ENCODE data around the gene PRCC. TPM values are rescaled to one million over a fixed set of nuclear protein-coding genes. Genes with fewer than 3 reads are reported as not detected.
A peak's percentile ranks its signal among the peaks of the same experiment; 100 is the strongest.
"Not testable (repeated sequence)": the region's sequence is repeated elsewhere in the genome, so short reads cannot be mapped to it uniquely, and the experiment has no call there.

The PRCC gene
- total and polyA plus RNA-seq, 12 donors, result 35.9 to 137 (median 58.7) TPM

DNA sequence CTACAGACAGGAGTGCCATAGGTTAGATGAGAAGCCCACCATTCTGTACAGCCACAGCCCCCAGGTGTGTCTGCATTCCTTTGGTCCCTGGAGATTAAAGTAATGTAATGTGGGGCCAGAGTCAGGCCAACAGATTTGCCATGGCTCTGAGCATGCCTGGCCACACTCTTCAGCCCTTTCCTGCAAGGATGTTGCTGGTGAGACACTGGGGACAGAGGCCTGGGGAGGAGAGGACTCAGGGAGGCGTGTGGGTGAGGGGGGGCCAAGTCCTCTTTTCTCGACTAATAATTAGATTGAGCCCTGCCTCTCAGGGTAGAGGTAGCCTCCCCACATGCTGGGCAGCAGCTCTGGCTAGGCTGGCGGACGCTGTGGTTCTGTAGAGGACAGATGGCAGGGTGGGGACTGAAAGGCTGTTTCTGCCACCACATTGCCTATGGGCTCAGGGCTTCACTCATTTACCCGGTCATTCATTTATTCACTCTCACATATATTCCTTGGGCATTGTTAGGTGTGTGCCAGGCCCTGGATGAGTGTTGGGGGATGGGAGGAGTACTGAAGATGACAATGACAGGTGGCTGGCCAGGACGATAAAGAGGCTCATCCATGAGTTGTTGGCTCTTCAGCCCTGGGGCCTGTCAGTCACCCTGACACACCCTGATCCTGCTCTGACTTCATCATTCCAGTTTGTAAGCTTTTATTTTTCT lies 7.1 kb upstream of the PRCC start:
- H3K27ac ChIP-seq, result no peak overlapping the region
- H3K36me3 ChIP-seq (replicated peaks in 1 of 2), result no peaks in the 10 kb centered on the region
- 47 to 68% (median 61%) methylated on average over 4 to 6 of the region's 6 CpGs for WGBS, 4 donors
- H3K4me3 ChIP-seq, result no peak overlapping the region
- H3K27me3 ChIP-seq, result no peaks in the 10 kb centered on the region
- TF ChIP-seq CTCF (IDR thresholded peaks at IDR 0.05), result no peak
- no peak for TF ChIP-seq POLR2A (IDR thresholded peaks at IDR 0.05)
- intact Hi-C loops (cut with DNase I), result no loop called here
- H3K9me3 ChIP-seq (replicated peaks in 1 of 3), result no peaks in the 10 kb centered on the region
- H3K4me1 ChIP-seq (replicated peaks in 1 of 2), result no peaks in the 10 kb centered on the region
- peak in 1 of 7 donors; percentile 7 for DNase-seq

- TF ChIP-seq CTCF (IDR thresholded peaks at IDR 0.05) (no peak), POLR2A (IDR thresholded peaks at IDR 0.05) (no peak)
- Histone ChIP-seq H3K27ac (no peak overlapping the region), H3K36me3 (replicated peaks in 1 of 2) (no peaks in the 10 kb centered on the region), H3K9me3 (replicated peaks in 1 of 3) (no peaks in the 10 kb centered on the region), H3K27me3 (no peaks in the 10 kb centered on the region), H3K4me3 (no peak overlapping the region), H3K4me1 (replicated peaks in 1 of 2) (peaks cover 0 to 1% of the 10 kb centered on the region in 2 donors)
- whole genome bisulfite sequencing, 4 donors, result 71 to 85% (median 79%) methylated on average over 4 of the region's 4 CpGs
- peak in 1 of 7 donors; percentile 2 for DNase-seq
- intact Hi-C loops (cut with DNase I), result no loop called here
These were observed 6.6 kb upstream of the PRCC start for GRCh38 chr1:156760796-156761104.

GRCh38 chr1:156765136-156765535 lies 2.2 kb upstream of the PRCC start:
- 93 to 98% (median 96%) methylated on average over 15 of the region's 15 CpGs for WGBS, 4 donors
- H3K4me3 ChIP-seq; H3K27ac ChIP-seq; intact Hi-C loops (cut with DNase I); H3K27me3 ChIP-seq; H3K9me3 ChIP-seq (replicated peaks in 1 of 3); H3K36me3 ChIP-seq (replicated peaks in 1 of 2): not testable (repeated sequence)
- DNase-seq, result peak in 1 of 7 donors; percentile 9
- H3K4me1 ChIP-seq (replicated peaks in 1 of 2), result peaks cover 17 to 27% of the 10 kb centered on the region in 2 donors

- Histone ChIP-seq H3K36me3 (replicated peaks in 1 of 2) (no peaks in the 10 kb centered on the region), H3K4me3 (no peak overlapping the region), H3K4me1 (replicated peaks in 1 of 2) (peaks cover 17 to 32% of the 10 kb centered on the region in 2 donors), H3K9me3 (replicated peaks in 1 of 3) (no peaks in the 10 kb centered on the region), H3K27ac (no peak overlapping the region), H3K27me3 (no peaks in the 10 kb centered on the region)
- no peak for DNase-seq
- TF ChIP-seq CTCF (IDR thresholded peaks at IDR 0.05) (no peak), POLR2A (IDR thresholded peaks at IDR 0.05) (no peak)
- intact Hi-C loops (cut with DNase I), result no loop called here
- WGBS, 4 donors, result 85 to 91% (median 86%) methylated on average over 5 of the region's 5 CpGs
These were observed 1.7 kb upstream of the PRCC start for GRCh38 chr1:156765666-156766065.

Measured in adrenal gland (tissue), 12 donors.